K562 (cell line): ENCODE measurements around the gene EFS. TPM values are rescaled to one million over a fixed set of nuclear protein-coding genes. Genes with fewer than 3 reads are reported as not detected.

Experiments used
- CBX2 ChIP-seq: fragments of 200-600 bp; sonication (generic); IDR thresholded peaks from one replicate; pipeline ENCODE4 v1.6.1; 2012; ENCODE audit warnings: mild to moderate bottlenecking, low read length, inconsistent platforms; ENCODE audit not compliant: insufficient read depth, poor library complexity, severe bottlenecking
- DNMT1 ChIP-seq: fragments of 450-650 bp; IDR thresholded peaks from 2 replicates; pipeline ENCODE4 v1.6.1; 2016; ENCODE audit warnings: antibody characterized with exemption, mild to moderate bottlenecking
- HDGF ChIP-seq: fragments of 450-650 bp; IDR thresholded peaks from 2 replicates; pipeline ENCODE4 v1.6.1; 2016
- MTA2 ChIP-seq: fragments of 450-650 bp; IDR thresholded peaks from 2 replicates; pipeline ENCODE4 v1.6.1; 2016; ENCODE audit warnings: low read depth
- NRF1 ChIP-seq, 2 experiments: fragments of 450-650 bp; IDR thresholded peaks in 1 of 2; conservative IDR thresholded peaks in 1 of 2; 2 replicates each; pipeline ENCODE4 v1.6.1; 2014; ENCODE audit warnings: mild to moderate bottlenecking in 2 of 2
- PYGO2 ChIP-seq: fragments of 450-650 bp; IDR thresholded peaks from 2 replicates; pipeline ENCODE4 v1.6.1; 2016; ENCODE audit warnings: mild to moderate bottlenecking, missing genetic modification characterization, moderate library complexity, missing compliant biosample characterization
- SOX6 ChIP-seq: fragments of 450-650 bp; IDR thresholded peaks from 2 replicates; pipeline ENCODE4 v1.6.1; 2014; ENCODE audit warnings: mild to moderate bottlenecking
- TARDBP ChIP-seq: fragments of 450-650 bp; IDR thresholded peaks from 2 replicates; pipeline ENCODE4 v1.6.1; 2016
- XRCC5 ChIP-seq: fragments of 200-400 bp; formaldehyde crosslinking; IDR thresholded peaks from 2 replicates; pipeline ENCODE4 v1.6.1; 2017; ENCODE audit warnings: low read depth, mild to moderate bottlenecking, low read length
- ZNF140 ChIP-seq: fragments of 250-450 bp; sonication (Bioruptor Pico); IDR thresholded peaks from 2 replicates; pipeline ENCODE4 v1.8.0; 2021; ENCODE audit warnings: moderate library complexity, mild to moderate bottlenecking, inconsistent platforms
- ZNF695 ChIP-seq: fragments of 450-650 bp; formaldehyde crosslinking; IDR thresholded peaks from 2 replicates; pipeline ENCODE4 v1.4.0; 2020; ENCODE audit warnings: mild to moderate bottlenecking, moderate library complexity
- ZNF830 ChIP-seq: fragments of 250-450 bp; sonication (Bioruptor Pico); IDR thresholded peaks from 2 replicates; pipeline ENCODE4 v1.5.0; 2021; ENCODE audit warnings: mild to moderate bottlenecking
- polyA plus RNA-seq, 8 experiments: library from polyadenylated mRNA; depleted of rRNA in 4 of 8; stranded (reverse) in 5 of 8; unstranded in 3 of 8; fragments of >200 nt; fragmentation: Nextera tagmentation in 2 of 8; fragmentation: Illumina TruSeq in 1 of 8; extraction: Ambion mirVana in 2 of 8; extraction: Trizol in 1 of 8; gene quantifications; 2 replicates each; pipeline versions ENCODE4 v1.2.1 to v1.2.3, GENCODE V29; 2011 to 2014; ENCODE audit warnings: inconsistent platforms in 1 of 8, missing spikeins in 1 of 8
- total RNA-seq, 7 experiments: library from RNA; depleted of rRNA in 6 of 7; stranded (reverse); fragments of >200 nt in 6 of 7; fragmentation: Illumina TruSeq in 2 of 7; extraction: Trizol in 2 of 7; gene quantifications; 2 replicates each; pipeline versions ENCODE4 v1.2.1 to v1.2.3, GENCODE V29; 2011 to 2021; ENCODE audit warnings: low replicate concordance in 1 of 7
- TF ChIP-seq, protein P1 (sequence below): fragments of 450-650 bp; IDR thresholded peaks from 2 replicates; pipeline ENCODE4 v1.6.1; 2016; ENCODE audit warnings: borderline replicate concordance
- TF ChIP-seq, protein P2 (sequence below): sonication (generic); formaldehyde crosslinking; IDR thresholded peaks from 2 replicates; pipeline ENCODE4 v1.8.0; 2022; ENCODE audit warnings: mild to moderate bottlenecking, missing genetic modification reagents
- TF ChIP-seq, protein P3 (sequence below): fragments of 250-450 bp; sonication (Bioruptor Pico); IDR thresholded peaks from 2 replicates; pipeline ENCODE4 v1.5.0; 2021; ENCODE audit warnings: mild to moderate bottlenecking, borderline replicate concordance
- TF ChIP-seq, protein P4 (sequence below): IDR thresholded peaks from 2 replicates; pipeline ENCODE4 v1.6.1; 2011; ENCODE audit warnings: borderline replicate concordance, low read depth, mild to moderate bottlenecking, moderate library complexity, low read length; ENCODE audit not compliant: insufficient read depth, poor library complexity, severe bottlenecking
- TF ChIP-seq, protein P5 (sequence below): fragments of 250-450 bp; sonication (Bioruptor Pico); IDR thresholded peaks from 2 replicates; pipeline ENCODE4 v1.4.0; 2020; ENCODE audit warnings: mild to moderate bottlenecking, moderate library complexity

The EFS gene
- total and polyA plus RNA-seq, 9 of the 15 experiments (the other 6 are each of a cell fraction or from before 2014, with no cell fraction given): 0.01 to 0.03 TPM; not detected in 7

DNA sequence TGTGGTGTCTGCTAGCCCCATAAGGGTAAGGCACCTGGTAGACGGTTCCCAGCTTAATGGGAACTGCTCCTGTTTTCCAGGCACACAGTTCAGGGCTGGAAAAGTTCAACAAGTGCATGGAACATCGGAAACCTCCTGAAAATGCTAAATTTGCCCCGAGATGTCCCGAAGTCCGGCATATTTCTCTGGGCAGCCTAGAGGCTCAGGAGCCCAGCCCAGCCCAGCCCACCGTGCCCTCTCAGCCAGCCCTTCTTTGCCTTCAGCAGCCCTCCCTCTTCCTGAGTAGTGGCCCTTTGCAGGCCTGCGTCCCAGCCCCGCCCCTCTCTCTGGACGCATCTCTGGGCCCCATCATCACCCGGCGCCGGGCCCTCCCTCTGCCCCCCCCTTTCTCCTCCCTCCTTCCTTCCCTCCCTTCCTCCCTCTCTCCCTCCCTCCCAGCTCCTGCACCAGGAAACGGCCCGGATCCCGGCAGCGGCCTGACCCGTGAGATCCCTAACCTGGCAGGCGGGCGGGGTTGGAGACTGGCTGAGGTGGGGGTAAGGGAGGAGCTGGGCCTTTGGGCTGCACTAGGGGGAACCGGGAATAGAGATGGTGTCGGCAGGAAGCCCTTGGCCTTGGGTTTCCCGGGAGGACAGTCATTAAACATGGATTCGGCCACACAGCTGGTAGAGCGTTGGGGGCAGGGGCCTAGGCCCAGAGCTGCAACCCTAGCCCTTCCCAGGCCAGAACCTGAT lies 58.4 kb downstream of the EFS start, which contains the start of gene BCL2L2 (continued):
- TF ChIP-seq, protein P1, sequence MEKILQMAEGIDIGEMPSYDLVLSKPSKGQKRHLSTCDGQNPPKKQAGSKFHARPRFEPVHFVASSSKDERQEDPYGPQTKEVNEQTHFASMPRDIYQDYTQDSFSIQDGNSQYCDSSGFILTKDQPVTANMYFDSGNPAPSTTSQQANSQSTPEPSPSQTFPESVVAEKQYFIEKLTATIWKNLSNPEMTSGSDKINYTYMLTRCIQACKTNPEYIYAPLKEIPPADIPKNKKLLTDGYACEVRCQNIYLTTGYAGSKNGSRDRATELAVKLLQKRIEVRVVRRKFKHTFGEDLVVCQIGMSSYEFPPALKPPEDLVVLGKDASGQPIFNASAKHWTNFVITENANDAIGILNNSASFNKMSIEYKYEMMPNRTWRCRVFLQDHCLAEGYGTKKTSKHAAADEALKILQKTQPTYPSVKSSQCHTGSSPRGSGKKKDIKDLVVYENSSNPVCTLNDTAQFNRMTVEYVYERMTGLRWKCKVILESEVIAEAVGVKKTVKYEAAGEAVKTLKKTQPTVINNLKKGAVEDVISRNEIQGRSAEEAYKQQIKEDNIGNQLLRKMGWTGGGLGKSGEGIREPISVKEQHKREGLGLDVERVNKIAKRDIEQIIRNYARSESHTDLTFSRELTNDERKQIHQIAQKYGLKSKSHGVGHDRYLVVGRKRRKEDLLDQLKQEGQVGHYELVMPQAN: peak; percentile 78; the same call in 1 of the 2 replicates
- TF ChIP-seq, protein P2, sequence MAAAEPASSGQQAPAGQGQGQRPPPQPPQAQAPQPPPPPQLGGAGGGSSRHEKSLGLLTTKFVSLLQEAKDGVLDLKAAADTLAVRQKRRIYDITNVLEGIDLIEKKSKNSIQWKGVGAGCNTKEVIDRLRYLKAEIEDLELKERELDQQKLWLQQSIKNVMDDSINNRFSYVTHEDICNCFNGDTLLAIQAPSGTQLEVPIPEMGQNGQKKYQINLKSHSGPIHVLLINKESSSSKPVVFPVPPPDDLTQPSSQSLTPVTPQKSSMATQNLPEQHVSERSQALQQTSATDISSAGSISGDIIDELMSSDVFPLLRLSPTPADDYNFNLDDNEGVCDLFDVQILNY: no peak
- TF ChIP-seq PYGO2 (tag) (no peak), DNMT1 (no peak), ZNF140 (CRISPR knock-in tag) (no peak), CBX2 (no peak), HDGF (no peak), MTA2 (no peak), XRCC5 (no peak), SOX6 (peak; percentile 90), ZNF695 (CRISPR knock-in tag) (no peak), TARDBP (no peak), NRF1 (conservative IDR thresholded peaks at IDR 0.05 in 1 of 2, IDR thresholded peaks at IDR 0.05 in 1 of 2) (peak; percentile 43 to 52; a peak in 3 of 4 replicates), ZNF830 (CRISPR knock-in tag) (0 out of 2 replicates have a peak, but pooled peaks have one; percentile 37)
- TF ChIP-seq, protein P3, sequence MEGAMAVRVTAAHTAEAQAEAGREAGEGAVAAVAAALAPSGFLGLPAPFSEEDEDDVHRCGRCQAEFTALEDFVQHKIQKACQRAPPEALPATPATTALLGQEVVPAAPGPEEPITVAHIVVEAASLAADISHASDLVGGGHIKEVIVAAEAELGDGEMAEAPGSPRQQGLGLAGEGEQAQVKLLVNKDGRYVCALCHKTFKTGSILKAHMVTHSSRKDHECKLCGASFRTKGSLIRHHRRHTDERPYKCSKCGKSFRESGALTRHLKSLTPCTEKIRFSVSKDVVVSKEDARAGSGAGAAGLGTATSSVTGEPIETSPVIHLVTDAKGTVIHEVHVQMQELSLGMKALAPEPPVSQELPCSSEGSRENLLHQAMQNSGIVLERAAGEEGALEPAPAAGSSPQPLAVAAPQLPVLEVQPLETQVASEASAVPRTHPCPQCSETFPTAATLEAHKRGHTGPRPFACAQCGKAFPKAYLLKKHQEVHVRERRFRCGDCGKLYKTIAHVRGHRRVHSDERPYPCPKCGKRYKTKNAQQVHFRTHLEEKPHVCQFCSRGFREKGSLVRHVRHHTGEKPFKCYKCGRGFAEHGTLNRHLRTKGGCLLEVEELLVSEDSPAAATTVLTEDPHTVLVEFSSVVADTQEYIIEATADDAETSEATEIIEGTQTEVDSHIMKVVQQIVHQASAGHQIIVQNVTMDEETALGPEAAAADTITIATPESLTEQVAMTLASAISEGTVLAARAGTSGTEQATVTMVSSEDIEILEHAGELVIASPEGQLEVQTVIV (CRISPR knock-in tag): no peak
- TF ChIP-seq, protein P4, sequence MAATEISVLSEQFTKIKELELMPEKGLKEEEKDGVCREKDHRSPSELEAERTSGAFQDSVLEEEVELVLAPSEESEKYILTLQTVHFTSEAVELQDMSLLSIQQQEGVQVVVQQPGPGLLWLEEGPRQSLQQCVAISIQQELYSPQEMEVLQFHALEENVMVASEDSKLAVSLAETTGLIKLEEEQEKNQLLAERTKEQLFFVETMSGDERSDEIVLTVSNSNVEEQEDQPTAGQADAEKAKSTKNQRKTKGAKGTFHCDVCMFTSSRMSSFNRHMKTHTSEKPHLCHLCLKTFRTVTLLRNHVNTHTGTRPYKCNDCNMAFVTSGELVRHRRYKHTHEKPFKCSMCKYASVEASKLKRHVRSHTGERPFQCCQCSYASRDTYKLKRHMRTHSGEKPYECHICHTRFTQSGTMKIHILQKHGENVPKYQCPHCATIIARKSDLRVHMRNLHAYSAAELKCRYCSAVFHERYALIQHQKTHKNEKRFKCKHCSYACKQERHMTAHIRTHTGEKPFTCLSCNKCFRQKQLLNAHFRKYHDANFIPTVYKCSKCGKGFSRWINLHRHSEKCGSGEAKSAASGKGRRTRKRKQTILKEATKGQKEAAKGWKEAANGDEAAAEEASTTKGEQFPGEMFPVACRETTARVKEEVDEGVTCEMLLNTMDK: no peak
- TF ChIP-seq, protein P5, sequence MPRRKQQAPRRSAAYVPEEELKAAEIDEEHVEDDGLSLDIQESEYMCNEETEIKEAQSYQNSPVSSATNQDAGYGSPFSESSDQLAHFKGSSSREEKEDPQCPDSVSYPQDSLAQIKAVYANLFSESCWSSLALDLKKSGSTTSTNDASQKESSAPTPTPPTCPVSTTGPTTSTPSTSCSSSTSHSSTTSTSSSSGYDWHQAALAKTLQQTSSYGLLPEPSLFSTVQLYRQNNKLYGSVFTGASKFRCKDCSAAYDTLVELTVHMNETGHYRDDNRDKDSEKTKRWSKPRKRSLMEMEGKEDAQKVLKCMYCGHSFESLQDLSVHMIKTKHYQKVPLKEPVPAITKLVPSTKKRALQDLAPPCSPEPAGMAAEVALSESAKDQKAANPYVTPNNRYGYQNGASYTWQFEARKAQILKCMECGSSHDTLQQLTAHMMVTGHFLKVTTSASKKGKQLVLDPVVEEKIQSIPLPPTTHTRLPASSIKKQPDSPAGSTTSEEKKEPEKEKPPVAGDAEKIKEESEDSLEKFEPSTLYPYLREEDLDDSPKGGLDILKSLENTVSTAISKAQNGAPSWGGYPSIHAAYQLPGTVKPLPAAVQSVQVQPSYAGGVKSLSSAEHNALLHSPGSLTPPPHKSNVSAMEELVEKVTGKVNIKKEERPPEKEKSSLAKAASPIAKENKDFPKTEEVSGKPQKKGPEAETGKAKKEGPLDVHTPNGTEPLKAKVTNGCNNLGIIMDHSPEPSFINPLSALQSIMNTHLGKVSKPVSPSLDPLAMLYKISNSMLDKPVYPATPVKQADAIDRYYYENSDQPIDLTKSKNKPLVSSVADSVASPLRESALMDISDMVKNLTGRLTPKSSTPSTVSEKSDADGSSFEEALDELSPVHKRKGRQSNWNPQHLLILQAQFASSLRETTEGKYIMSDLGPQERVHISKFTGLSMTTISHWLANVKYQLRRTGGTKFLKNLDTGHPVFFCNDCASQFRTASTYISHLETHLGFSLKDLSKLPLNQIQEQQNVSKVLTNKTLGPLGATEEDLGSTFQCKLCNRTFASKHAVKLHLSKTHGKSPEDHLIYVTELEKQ (CRISPR knock-in tag): no peak
